HepG2 (cell line): ENCODE measurements around the gene E2F8.

Experiments used
- ARNTL ChIP-seq: sonication (generic); formaldehyde crosslinking; IDR thresholded peaks from 2 replicates; pipeline ENCODE4 v1.4.0; 2020; ENCODE audit warnings: mild to moderate bottlenecking, missing genetic modification reagents
- CTCF ChIP-seq: sonication (generic); formaldehyde crosslinking; IDR thresholded peaks from 2 replicates; pipeline ENCODE4 v1.5.0; 2020; ENCODE audit warnings: mild to moderate bottlenecking, missing genetic modification reagents, moderate library complexity
- ELF4 ChIP-seq: sonication (generic); formaldehyde crosslinking; IDR thresholded peaks from 2 replicates; pipeline ENCODE4 v1.5.0; 2020; ENCODE audit warnings: missing genetic modification reagents, mild to moderate bottlenecking, moderate library complexity, borderline replicate concordance
- EZH2 ChIP-seq: conservative IDR thresholded peaks from 2 replicates; pipeline ENCODE4 v1.6.1; 2012; ENCODE audit warnings: mild to moderate bottlenecking, low read depth, low read length, moderate library complexity
- FOXA1 ChIP-seq, 2 experiments: fragments of 450-650 bp in 1 of 2; sonication (generic) in 1 of 2; formaldehyde crosslinking in 1 of 2; IDR thresholded peaks; 2 replicates each; pipeline versions ENCODE4 v1.4.0 to v1.6.1; 2016 to 2020; ENCODE audit warnings: missing genetic modification reagents in 1 of 2
- IRF1 ChIP-seq: sonication (generic); formaldehyde crosslinking; IDR thresholded peaks from 2 replicates; pipeline ENCODE4 v1.4.0; 2020; ENCODE audit warnings: low read depth, mild to moderate bottlenecking, missing genetic modification reagents
- MEF2D ChIP-seq: sonication (generic); formaldehyde crosslinking; IDR thresholded peaks from 2 replicates; pipeline ENCODE4 v1.5.1; 2020; ENCODE audit warnings: mild to moderate bottlenecking, missing genetic modification reagents
- PBX3 ChIP-seq: sonication (generic); formaldehyde crosslinking; IDR thresholded peaks from 2 replicates; pipeline ENCODE4 v1.8.1; 2023; ENCODE audit warnings: missing genetic modification reagents, inconsistent platforms, borderline replicate concordance
- POLR2A ChIP-seq, 2 experiments: IDR thresholded peaks; 2 replicates each; pipeline ENCODE4 v1.6.1; 2011; ENCODE audit warnings: low read depth in 2 of 2, low read length in 2 of 2, mild to moderate bottlenecking in 1 of 2, moderate library complexity in 1 of 2; ENCODE audit not compliant: insufficient read depth in 1 of 2
- YY1 ChIP-seq: IDR thresholded peaks from 2 replicates; pipeline ENCODE4 v1.6.1; 2011; ENCODE audit warnings: low read length, low read depth, moderate library complexity, mild to moderate bottlenecking; ENCODE audit not compliant: insufficient read depth, insufficient replicate concordance
- ZNF136 ChIP-seq: sonication (generic); formaldehyde crosslinking; IDR thresholded peaks from 2 replicates; pipeline ENCODE4 v1.8.1; 2022; ENCODE audit warnings: low read depth, mild to moderate bottlenecking, moderate library complexity, missing genetic modification reagents
- ZNF274 ChIP-seq: sonication (generic); formaldehyde crosslinking; IDR thresholded peaks from 2 replicates; pipeline ENCODE4 v1.5.1; 2020; ENCODE audit warnings: mild to moderate bottlenecking, missing genetic modification reagents

GRCh38 chr11:19208181-19208580 lies 32.6 kb downstream of the E2F8 start:
- TF ChIP-seq ZNF136 (CRISPR knock-in tag) (no peak), EZH2 (no peak), ELF4 (no peak), MEF2D (CRISPR knock-in tag) (no peak), FOXA1 (IDR thresholded peaks at IDR 0.05) (no peak), FOXA1 (CRISPR knock-in tag; IDR thresholded peaks at IDR 0.05) (no peak), ARNTL (CRISPR knock-in tag) (no peak), POLR2A (IDR thresholded peaks at IDR 0.05; ENCODE audit: insufficient read depth in 1 of 2, low read depth in 2 of 2, low read length in 2 of 2) (no peak), CTCF (CRISPR knock-in tag) (no peak), YY1 (no peak), ZNF274 (CRISPR knock-in tag) (no peak), IRF1 (CRISPR knock-in tag) (no peak), PBX3 (CRISPR knock-in tag) (no peak)
